ENCODE data around the gene C4orf51. TPM values are rescaled to one million over a fixed set of nuclear protein-coding genes. Genes with fewer than 3 reads are reported as not detected.

The C4orf51 gene
- total RNA-seq, 1 experiment from 2014 or later = 15.4 TPM

GRCh38 chr4:145757188-145757587, 77.2 kb downstream of the C4orf51 start:
- no peaks in the 10 kb centered on the region for H3K27me3 Mint-ChIP-seq (ENCODE audit: low read depth)
- TF ChIP-seq CBFB (CRISPR knock-in tag; IDR thresholded peaks at IDR 0.05; ENCODE audit: low read depth) (no peak), OVOL2 (CRISPR knock-in tag; IDR thresholded peaks at IDR 0.05; ENCODE audit: borderline replicate concordance) (no peak)
- peaks cover 24% of the 10 kb centered on the region for H3K36me3 Mint-ChIP-seq
- ChIA-PET POLR2A (interaction anchor here (0.6 to 0.7 kb wide), 2 partner anchors 70 to 224 kb away, joined by 3 read pairs; no protein-coding TSS in a partner anchor), CTCF (no interaction called here)
- no peak overlapping the region for H3K27ac Mint-ChIP-seq
- H3K4me3 Mint-ChIP-seq = no peak overlapping the region
- H3K9me3 Mint-ChIP-seq = no peaks in the 10 kb centered on the region
- H3K4me1 Mint-ChIP-seq = no peaks in the 10 kb centered on the region
- no peak for DNase-seq (ENCODE audit: low spot score)
- no peak for ATAC-seq

- peaks cover 6% of the 10 kb centered on the region; the same call in 1 of the 2 replicates for H3K4me1 Mint-ChIP-seq
- no peak overlapping the region for H3K4me3 Mint-ChIP-seq
- DNase-seq (ENCODE audit: low spot score) (no peak), ATAC-seq (no peak)
- peak overlapping the region; percentile 8; the same call in 1 of the 2 replicates for H3K27ac Mint-ChIP-seq
- H3K9me3 Mint-ChIP-seq = no peaks in the 10 kb centered on the region
- TF ChIP-seq TCF7 (CRISPR knock-in tag; IDR thresholded peaks at IDR 0.05; ENCODE audit: low read depth) = no peak
- H3K36me3 Mint-ChIP-seq = peaks cover 49% of the 10 kb centered on the region
- CTCF ChIA-PET = no interaction called here
- POLR2A ChIA-PET = no interaction called here
- H3K27me3 Mint-ChIP-seq (ENCODE audit: low read depth) = no peaks in the 10 kb centered on the region
Measured at GRCh38 chr4:145760176-145760575, 80.2 kb downstream of the C4orf51 start.

GRCh38 chr4:145760961-145761929, 81.3 kb downstream of the C4orf51 start:
- Mint-ChIP-seq H3K27me3 (ENCODE audit: low read depth) (no peaks in the 10 kb centered on the region), H3K27ac (peak overlapping the region; percentile 80; the same call in 1 of the 2 replicates), H3K36me3 (peaks cover 60% of the 10 kb centered on the region), H3K9me3 (no peaks in the 10 kb centered on the region), H3K4me3 (no peak overlapping the region), H3K4me1 (peaks cover 6% of the 10 kb centered on the region; the same call in 1 of the 2 replicates)
- ChIA-PET POLR2A (no interaction called here), CTCF (no interaction called here)
- TF ChIP-seq RELA (CRISPR knock-in tag; IDR thresholded peaks at IDR 0.05; ENCODE audit: borderline replicate concordance) = no peak
- TF ChIP-seq KAT7 (CRISPR knock-in tag; IDR thresholded peaks at IDR 0.05; ENCODE audit: borderline replicate concordance) = no peak
- no peak for TF ChIP-seq FOXK1 (CRISPR knock-in tag; IDR thresholded peaks at IDR 0.05)
- no peak for TF ChIP-seq NR3C1 (CRISPR knock-in tag; conservative IDR thresholded peaks at IDR 0.05; ENCODE audit: low read depth)
- no peak for TF ChIP-seq FOXJ3 (CRISPR knock-in tag; IDR thresholded peaks at IDR 0.05; ENCODE audit: borderline replicate concordance)
- TF ChIP-seq ATF2 (CRISPR knock-in tag; IDR thresholded peaks at IDR 0.05; ENCODE audit: borderline replicate concordance, low read depth) = no peak
- TF ChIP-seq ZNF512 (CRISPR knock-in tag; IDR thresholded peaks at IDR 0.05; ENCODE audit: borderline replicate concordance) = no peak
- no peak for DNase-seq (ENCODE audit: low spot score)
- peak; percentile 58 for ATAC-seq

GRCh38 chr4:145762719-145763118, 82.8 kb downstream of the C4orf51 start:
- Mint-ChIP-seq H3K27me3 (ENCODE audit: low read depth) (no peaks in the 10 kb centered on the region), H3K9me3 (no peaks in the 10 kb centered on the region), H3K4me1 (peaks cover 6% of the 10 kb centered on the region; the same call in 1 of the 2 replicates), H3K27ac (no peak overlapping the region), H3K4me3 (no peak overlapping the region), H3K36me3 (peaks cover 75% of the 10 kb centered on the region)
- CTCF ChIA-PET = interaction anchor here (1.0 kb wide), 1 partner anchor 39 kb away, joined by 3 read pairs; no protein-coding TSS in a partner anchor
- DNase-seq (ENCODE audit: low spot score) (no peak), ATAC-seq (no peak)
- POLR2A ChIA-PET = no interaction called here
- TF ChIP-seq NR2C2 (CRISPR knock-in tag; IDR thresholded peaks at IDR 0.05) (no peak), ZBTB21 (CRISPR knock-in tag; IDR thresholded peaks at IDR 0.05; ENCODE audit: borderline replicate concordance) (no peak), TEAD1 (CRISPR knock-in tag; IDR thresholded peaks at IDR 0.05) (no peak), ZNF281 (CRISPR knock-in tag; IDR thresholded peaks at IDR 0.05) (no peak), CREB1 (CRISPR knock-in tag; IDR thresholded peaks at IDR 0.05) (no peak), USF1 (CRISPR knock-in tag; IDR thresholded peaks at IDR 0.05) (no peak), SMAD4 (CRISPR knock-in tag; IDR thresholded peaks at IDR 0.05) (no peak), EMX1 (CRISPR knock-in tag; IDR thresholded peaks at IDR 0.05) (no peak), STAT6 (CRISPR knock-in tag; conservative IDR thresholded peaks at IDR 0.05; ENCODE audit: low read depth) (no peak)
